ENCODE data around the gene CCDC124.

The CCDC124 gene

DNA sequence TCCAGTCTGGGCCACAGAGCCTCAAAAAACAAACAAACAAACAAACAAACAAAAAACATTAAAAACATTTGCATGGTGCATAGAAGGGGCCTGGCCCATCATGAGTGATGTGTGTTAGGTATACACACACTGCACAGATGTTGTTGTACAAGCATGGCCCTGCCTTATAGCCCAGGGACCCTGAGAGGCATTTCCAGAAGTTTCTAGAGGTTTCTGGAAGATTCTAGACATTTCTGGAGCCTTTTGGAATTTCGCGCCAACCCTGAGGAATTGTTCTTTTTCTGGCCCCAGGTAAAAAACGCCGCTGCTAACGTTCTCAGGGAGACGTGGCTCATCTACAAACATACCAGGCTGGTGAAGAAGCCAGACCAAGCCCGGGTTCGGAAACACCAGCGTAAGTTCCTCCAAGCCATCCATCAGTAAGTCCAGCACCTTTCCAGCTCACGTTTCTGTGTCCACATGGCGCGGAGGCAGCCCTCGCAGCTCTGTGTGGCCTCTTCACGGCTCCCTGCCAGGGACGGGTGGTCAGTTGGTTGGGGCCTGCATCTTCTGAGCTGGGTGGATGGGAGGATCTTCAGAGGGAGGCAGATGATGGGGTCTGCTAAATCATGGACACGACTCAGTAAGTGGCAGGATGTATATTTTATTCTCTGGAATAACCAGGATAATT, 56.7 kb downstream of the CCDC124 start:
- no peak for DNase-seq

- DNase-seq = no peak
Observed at GRCh38 chr19:17993076-17993813, 60.4 kb downstream of the CCDC124 start.

Data from NCI-H2171 treated with DMSO at 0.1 percent for 48 hours (cell line).